ENCODE measurements around the gene ARHGAP42.
"Not testable (repeated sequence)": the region's sequence is repeated elsewhere in the genome, so short reads cannot be mapped to it uniquely, and the experiment has no call there.

The ARHGAP42 gene

DNA sequence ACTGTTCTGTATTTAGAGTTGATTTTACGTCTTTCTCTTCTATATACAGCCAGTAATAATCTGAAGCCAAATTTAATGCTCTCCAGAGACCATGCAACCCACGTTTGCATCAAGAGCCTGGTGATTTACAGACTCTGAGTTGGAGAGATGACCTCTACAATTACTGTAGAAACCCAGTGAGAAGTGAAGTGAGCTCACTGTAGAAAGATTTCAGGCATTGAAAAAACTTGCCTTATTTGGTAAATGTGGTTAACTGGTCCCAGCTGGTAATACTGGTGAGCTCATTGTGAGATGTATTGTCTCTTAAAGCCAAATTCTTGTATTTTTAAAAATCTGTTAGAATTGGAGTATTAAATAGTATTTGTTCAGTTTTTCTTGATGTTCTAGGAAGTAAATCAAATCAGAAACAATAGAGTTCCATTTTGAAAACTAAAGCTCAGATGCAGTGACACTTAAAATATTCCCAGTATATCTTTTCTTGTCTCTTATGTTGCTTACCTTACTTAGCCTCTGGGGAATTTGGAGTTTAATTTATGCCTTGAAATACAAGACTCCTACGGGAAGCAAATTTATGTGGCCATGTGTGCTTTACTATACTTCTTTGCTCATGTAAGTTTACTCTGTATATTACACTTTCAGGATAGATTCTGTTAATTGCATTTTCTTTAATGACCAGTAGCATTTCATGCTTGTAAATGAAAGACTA is 189.9 kb downstream of the ARHGAP42 start:
- DNase-seq: no peak

DNA sequence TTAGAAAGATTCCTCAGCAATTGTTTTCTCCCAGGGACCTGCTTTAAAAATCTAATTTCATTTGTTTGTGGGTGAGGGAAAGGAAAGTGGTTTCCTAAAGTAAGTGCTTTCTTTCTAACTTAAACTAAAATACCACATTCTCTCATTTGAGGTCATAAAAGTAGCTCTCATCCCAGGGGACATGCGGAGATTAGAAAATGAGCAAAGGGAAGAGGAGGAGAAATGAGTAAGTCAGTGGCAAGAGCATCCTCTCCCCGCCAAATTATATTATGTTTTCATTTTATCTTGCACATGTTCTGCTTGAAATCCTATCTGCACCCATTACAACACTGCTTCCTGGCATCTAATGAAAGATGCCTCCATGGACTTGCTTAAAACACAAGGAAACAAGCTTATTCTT is 191.4 kb downstream of the ARHGAP42 start:
- DNase-seq: no peak

DNA sequence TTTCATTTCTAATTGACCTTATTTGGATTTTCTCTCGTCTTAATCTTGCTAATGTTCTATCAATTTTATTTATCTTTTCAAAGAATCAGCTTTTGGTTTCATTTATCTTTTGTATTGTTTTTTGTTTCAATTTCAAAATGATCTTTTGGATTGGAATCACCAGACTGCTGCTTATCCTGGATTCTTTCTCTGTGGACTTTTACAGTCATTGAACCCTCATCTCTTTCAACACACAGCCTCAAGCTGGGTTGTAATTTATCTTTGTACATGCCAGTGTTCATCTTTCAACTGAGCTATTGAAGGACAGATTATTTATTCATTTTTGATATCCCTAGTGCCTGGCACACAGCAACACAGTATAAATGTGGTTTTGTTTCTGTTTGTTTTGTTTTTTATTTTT is 195.9 kb downstream of the ARHGAP42 start:
- no peak for DNase-seq

DNA sequence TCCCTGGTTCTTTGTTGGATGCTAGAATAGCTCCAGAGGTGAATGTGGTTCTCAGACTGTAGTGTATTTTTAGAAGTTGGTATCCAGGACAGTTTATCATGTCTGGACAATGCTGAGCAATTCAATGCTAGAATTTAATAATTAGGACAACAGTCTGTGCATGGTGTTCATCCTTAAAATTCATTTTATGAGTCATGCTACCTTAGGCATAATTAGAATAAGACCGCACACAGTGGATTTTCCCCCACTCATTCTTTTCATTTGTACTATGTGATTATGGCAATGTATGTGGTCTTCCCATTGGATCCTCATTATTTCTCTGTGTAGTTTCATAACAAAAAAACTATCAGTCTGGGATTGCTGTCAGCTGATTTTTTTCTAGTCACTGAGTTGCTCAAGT is 196.7 kb downstream of the ARHGAP42 start:
- DNase-seq: no peak

DNA sequence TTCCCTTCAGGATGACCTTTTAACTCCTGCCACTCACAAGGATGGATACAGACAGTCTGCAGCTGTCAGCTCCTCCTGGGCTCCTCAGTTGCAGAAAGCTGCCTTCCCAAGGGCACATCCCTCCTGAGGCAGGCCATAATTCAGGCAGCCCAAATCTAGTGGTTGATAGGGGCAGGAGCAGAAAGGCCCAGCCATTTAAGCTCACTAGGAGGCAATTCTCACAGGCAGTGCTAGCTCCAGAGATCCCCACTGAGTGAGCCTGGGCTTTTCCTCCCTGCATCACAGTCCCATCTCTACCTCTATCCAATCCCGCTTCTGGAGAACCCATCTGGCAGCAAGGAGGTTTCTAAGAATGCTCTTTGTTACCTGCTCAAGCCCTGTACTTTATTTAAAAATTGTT is 200.6 kb downstream of the ARHGAP42 start:
- no peak for DNase-seq

DNA sequence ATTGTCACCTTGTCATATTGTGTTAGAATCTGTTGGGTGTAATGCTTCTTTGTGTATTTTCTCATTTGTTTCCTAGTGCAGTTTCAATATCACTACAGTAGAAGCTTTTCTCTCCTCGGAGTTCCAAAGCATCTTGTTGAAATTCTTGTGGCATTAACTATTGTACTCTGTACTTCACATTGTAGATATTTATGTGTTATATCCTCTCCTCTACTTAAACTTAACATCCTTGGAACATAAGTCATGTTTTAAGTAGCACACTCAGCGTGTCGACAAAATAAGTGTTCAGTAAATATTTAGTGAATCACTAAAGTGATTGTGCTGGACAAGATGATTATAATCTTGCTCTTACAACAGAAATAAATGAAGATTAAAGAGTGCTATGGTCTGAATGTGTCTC is 201.7 kb downstream of the ARHGAP42 start:
- DNase-seq: no peak

DNA sequence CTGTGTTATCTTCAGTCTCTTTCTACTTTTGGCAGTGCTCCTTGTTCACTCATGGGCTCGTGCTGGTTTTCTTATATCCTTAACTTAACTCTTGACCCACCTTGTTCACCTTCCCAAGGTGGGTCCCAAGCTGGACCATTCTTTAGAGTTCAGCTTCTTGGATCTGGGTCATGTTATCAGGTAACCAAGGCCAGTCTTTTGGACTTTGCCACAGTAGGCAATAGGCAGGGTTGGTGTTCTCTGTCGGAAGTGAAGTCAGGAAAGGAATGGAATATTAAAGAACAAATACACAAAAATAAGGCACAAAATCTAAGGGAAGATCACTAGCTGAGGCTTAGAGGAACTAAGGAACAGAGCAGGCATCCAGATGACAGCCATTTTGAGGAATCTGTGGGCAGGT is 202.7 kb downstream of the ARHGAP42 start:
- no peak for DNase-seq

DNA sequence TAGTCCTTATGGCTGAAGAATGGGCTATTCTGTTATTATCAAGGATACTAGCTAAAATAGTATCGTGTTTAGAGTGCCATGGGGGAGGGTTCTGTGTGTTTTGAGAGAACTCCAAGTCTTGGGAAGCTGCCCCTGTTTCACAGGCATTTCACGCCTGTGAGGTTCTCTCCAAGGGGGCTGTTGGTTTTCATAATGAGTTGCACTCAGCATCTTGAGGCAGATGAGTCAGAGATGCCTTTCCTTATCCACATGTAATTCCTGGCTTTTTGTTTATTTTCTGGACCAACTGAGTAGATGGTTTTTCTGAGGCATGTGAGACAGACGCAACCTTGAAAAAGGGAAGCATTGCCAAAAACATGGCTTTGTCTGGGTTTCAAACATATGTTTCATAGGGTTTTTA is 203.7 kb downstream of the ARHGAP42 start:
- no peak for DNase-seq

DNA sequence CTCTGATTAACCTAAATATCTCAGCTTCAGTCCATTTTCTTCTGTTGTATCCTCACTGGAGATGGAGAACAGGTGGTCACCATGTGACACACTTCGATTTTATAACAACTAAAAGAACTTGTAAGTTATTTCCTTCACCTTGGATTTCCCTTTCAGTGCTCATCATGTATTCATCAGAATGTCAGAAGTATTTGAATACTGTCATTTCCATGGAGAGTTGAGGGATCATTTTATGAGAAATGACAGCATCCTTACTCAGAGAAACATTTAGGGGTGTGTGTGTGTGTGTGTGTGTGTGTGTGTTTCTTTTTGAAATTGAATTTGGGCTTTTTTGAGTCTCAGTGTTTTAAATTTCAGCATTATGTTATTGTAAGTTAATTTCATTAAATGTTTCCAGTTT is 205.8 kb downstream of the ARHGAP42 start:
- DNase-seq: no peak

DNA sequence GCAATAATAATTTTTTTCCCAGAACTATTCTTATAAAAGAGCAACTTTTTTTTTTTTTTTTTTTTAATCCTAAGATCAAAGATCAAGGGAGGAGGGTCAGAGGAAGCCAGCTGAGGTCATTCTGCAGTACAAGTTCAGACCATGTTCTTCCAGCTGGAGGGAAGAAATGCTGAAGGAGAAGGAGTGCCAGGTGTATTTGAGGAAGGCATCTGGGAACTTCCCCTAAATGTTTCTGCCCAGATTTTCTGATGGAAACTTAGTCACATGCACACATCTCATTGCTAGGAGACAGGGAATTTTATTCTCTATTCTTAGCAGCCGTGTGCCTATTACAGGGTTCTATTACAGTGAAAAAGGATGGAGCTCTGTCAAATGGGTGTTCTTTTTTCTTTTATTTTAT is 208.4 kb downstream of the ARHGAP42 start:
- no peak for DNase-seq

DNA sequence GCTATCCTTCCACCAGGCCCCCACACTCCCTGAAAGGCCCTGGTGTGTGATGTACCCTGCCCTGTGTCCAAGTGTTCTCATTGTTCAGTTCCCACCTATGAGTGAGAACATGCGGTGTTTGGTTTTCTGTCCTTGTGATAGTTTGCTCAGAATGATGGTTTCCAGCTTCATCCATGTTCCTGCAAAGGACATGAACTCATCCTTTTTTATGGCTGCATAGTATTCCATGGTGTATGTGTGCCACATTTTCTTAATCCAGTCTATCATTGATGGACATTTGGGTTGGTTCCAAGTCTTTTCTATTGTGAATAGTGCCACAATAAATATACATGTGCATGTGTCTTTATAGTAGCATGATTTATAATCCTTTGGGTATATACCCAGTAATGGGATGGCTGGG is 208.9 kb downstream of the ARHGAP42 start:
- not testable (repeated sequence) for DNase-seq

DNA sequence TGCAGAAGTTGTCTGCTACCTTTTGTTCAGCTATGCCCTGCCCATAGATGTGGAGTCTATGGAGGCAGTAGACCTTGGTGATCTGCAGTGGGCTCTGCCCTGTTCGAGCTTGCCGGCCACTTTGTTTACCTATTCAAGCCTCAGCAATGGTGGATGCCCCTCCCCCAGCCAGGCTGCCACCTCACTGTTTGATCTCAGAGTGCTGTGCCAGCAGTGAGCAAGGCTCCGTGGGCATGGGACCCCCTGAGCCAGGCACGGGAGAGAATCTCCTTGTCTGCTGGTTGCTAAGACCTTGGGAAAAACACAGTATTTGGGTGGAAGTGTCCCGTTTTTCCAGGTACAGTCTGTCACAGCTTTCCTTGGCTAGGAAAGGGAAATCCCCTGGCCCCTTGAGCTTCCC is 214.4 kb downstream of the ARHGAP42 start:
- not testable (repeated sequence) for DNase-seq

DNA sequence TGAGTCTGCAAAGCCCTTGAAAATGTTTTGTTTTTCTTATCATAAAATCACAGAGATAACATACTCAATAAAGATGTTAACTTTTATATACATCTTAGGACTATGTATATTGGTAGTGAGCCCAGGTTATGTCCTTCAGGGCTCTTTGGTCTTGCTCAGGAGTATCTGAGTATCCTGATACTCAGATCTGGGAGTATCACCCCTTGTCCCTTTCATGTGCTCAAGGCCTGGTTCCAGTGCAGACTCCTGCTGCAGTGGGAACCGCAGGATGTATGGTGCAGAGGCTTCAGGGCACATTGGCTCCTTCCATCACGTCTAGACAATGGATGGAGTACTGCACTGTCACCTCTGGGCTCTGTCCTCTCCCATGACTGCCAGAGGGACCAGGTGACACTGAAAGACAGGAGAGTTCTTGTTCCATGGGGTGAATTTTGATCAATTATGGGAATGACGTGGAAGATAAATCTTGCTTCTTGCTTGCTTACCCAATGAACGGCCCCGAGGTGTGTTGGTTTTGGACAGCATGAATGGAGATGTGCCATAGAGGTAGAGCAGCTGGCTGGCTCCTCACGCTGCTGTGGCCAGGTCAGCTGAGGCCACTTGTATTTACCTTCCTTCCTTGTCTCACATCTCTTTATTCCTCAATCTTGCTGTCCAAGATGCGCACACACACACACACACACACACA is 215.5 kb downstream of the ARHGAP42 start:
- no peak for DNase-seq

DNA sequence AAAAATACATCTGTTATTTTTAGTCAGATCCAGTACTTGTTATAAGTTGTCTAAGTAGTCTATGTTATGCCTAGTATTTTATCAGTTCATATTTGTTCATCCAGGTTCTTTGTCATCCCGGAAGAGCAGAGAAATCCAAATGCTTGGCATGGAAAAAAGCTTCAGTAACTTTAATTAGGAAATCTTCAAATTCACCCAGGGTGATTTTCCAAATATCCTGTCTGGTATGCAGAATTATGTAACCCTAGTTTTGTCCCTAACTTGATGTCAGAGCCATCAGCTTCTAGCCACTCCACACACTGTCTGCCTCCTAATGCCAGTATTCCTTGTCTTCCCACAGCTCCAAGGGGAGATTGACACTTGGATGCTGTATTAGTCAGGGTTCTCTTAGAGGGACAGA is 216.2 kb downstream of the ARHGAP42 start:
- DNase-seq: no peak

DNA sequence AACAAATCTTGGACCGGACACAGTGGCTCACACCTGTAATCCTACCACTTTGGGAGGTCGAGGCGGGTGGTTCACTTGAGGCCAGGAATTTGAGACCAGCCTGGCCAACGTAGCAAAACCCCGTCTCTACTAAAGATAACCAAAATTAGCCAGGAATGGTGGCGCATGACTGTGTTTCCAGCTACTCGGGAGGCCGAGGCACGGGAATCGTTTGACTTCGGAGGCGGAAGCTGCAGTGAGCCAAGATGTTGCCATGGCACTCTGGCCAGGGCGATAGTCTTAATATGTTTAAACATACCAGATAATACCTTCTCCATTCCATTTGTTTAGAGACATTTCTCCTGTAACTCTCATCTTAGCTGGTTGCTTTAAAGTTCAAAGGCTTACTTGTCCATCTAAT is 218.6 kb downstream of the ARHGAP42 start:
- no peak for DNase-seq

DNA sequence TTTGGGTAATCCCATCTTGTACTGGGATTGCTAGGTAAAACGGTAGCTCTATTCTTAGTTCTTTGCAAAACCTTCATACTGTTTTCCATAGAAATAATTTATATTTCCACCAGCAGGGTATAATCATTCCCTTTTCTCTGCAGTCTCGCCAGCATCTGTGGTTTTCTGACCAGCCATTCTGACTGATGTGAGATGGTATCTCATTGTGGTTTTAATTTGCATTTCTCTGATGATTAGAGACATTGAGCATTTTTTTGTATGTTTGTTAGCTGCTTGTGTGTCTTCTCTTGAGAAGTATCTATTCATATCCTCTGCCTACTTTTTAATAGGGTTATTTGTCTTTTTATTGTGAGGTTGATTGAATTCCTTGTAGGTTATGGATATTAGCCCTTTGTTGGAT is 221.7 kb downstream of the ARHGAP42 start:
- DNase-seq: no peak

DNA sequence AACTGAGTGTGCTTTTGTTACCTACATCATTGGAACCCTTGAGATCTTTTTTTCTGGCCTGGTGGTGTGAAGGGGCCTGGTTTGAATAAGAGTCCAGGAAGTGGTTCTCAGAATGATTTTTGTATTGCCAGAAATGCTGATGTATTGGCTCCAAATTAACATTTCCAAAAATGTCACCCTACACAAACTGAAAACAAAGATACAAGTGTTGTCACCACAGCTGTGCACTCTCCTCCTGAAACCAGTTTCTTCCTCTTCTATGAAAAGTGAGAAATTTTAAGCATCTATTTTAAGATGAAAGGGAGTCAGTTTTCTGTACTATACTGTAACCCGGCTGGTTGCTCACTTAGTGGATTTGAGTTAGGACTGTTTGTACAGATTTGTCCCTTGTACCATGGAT is 223.7 kb downstream of the ARHGAP42 start:
- no peak for DNase-seq

DNA sequence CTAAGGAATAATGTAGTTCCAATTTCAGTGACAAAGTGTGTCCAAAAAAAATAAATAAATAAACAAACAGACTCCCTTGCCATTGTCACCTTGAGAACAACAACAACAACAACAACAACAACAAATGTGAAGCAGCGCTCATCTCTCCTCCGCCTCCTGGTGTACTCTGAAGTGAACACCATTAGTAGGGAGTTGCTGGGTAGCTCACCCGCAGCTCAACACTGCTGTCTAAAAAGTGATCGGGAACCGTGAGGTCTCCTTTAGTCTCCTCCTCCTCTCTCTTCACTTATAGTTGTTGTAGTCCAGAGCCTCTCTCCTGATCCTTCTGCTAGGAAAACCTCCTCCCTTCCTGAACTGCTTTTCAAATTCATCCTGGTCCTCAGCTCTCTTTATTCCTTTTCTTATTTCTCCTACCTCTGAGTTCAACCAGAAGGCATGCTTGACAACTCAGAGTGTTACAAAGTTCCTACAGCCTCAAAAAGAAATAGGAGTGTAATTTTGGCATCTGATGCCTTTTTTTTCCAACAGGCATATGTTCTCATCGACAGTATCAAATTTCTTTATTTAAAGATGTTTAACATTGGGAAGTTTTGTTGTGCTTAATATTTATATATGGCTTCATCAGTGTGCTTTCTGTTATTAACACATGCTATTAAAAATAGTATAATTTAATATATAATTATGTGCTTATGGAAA is 227.5 kb downstream of the ARHGAP42 start:
- no peak for DNase-seq

DNA sequence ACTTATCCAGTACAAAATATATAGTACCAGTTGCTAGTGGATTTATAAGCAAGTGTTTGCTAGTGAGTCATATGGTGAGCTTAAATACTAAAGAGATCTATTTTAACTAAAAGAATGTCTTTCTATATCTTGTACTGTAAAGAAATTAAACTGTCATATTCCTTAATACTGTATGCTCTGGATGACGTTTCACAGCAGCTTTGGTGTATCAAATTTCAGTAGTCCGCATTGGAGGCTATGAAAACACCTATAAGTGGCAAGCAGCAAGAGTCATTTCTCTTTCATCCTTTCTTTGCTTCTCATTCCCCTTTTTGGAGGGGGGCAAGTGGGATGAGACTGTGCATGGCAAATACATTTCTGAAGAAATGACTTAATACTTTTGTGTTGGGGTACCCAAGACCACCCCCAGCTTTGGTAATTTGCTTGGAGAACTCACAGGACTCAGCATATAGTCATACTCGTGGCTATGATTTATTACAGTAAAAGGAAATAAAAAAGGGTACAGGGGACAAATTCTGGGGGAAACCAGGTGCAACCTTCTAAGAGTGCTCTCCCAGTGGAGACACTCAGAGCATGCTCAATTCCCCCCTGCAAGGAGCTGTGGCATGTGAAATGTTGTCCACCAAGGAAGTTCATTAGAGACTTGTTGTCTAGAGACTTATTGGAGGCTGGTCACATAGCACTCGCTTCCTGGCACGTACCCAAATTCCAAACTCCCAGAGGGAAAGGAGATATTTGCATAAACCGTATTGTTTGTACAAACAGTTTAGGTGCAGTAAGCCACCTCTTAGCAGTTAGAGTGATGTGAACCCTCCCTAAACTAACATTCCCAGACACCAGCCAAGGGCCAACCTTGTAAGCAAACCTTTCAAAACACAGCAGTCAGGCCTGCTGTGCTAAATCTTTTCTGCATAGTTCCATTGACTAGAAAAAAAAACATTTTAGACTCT is 231.7 kb downstream of the ARHGAP42 start:
- DNase-seq: no peak

DNA sequence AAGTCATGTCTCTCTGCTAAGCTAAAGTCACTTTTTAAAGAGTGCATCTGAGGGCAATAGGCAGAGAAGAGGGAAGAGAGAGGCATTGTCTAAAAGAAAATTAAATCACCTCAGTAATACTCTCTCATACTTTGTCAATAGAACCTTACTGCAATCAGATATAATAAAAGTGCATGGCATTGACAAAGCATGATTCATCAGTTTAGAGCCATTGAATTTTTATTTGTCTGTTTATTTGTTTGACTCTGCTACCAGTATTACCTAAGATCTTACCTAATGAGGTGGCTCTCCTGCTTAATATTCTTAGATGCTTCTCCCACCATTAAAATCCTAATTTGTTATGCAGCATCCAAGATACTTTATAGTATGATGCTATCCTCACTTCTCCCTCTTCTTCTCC is 233.5 kb downstream of the ARHGAP42 start:
- no peak for DNase-seq

DNA sequence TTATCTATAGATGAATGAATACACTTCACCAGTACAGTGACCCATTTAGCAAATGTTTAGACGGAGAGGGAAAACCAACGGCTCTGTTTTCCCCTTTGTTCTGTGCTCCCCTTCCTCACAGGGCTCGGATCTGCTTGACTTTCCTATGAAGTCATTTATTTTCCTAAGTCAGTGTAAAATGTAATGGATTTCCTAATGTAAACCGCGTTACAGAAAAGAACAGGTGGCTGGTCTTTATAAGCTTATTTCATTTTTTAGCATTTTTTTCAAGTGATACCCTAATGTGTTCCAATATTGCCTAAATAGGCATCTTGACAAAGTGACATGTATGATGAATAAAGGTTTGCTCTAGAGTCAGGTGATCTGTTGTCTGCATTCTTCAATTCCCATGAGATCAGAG is 235.0 kb downstream of the ARHGAP42 start:
- no peak for DNase-seq

DNA sequence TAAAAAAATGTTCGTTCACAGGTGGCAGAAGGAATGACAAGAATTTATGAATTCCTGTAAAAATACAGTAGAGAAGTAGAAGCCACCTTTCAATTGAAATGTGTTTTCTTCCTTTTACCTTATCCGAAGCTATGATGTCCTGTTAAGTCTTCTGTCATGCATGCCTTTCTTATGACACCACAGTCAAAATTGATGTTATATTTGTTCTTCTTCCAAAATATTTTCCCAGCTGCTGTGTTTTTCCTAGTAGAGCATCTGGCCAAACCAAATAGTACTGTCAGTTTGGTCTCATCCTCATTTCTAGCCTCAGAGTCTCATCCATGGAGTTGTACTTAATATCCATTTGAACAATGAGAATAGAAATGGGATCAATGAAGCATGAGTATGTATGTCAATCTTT is 236.5 kb downstream of the ARHGAP42 start:
- DNase-seq: no peak

DNA sequence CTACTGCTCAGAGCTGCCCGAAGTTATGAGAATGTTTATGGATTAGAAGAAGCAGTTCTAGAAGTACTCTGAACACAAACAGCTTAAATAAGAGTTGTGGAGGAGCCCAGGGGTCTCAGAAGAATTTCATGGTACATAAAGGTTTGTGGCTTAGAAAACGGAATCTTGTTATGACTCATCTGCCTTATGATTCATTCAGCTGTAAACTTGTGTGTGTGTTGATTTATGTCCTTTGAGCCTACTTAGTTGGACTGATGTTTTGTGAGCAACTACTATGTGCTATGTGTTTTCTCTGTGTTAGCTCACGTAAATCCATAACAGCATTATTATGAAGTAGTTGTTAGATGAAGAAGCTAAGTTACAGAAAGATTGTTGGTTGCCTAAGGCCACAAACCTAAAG is 238.8 kb downstream of the ARHGAP42 start:
- DNase-seq: no peak

Data from NCI-H2171 (cell line).